MM.1S (cell line): ENCODE results near the gene EIF2S1.

ENCODE experiments used
- DNase-seq: peaks from one replicate; pipeline ENCODE4 v3.0.0-alpha.2; 2015
- H2AFZ ChIP-seq: fragments of 300-600 bp; sonication (generic); 2 replicates; pipeline ENCODE4 v1.6.0; 2016; ENCODE audit warnings: antibody characterized with exemption, low read length
- H3F3A ChIP-seq: fragments of 300-600 bp; sonication (generic); 2 replicates; pipeline ENCODE4 v1.6.1; 2016; ENCODE audit warnings: mild to moderate bottlenecking, antibody characterized with exemption, low read length, moderate library complexity, mixed read lengths; ENCODE audit not compliant: insufficient read depth
- H3K27ac ChIP-seq: fragments of 300-600 bp; sonication (generic); 2 replicates; pipeline ENCODE4 v1.5.1; 2016; ENCODE audit warnings: mild to moderate bottlenecking, low read length
- H3K27me3 ChIP-seq: fragments of 300-600 bp; sonication (generic); replicated peaks from 2 replicates; pipeline ENCODE4 v1.6.0; 2016; ENCODE audit warnings: low read length; ENCODE audit not compliant: insufficient read depth
- H3K36me3 ChIP-seq: fragments of 300-600 bp; sonication (generic); replicated peaks from 2 replicates; pipeline ENCODE4 v1.6.1; 2016; ENCODE audit warnings: mild to moderate bottlenecking, low read length, mixed read lengths; ENCODE audit not compliant: insufficient read depth
- H3K4me1 ChIP-seq: fragments of 300-600 bp; sonication (generic); 2 replicates; pipeline ENCODE4 v1.6.1; 2016; ENCODE audit warnings: low read length, mixed read lengths
- H3K4me2 ChIP-seq: fragments of 300-600 bp; sonication (generic); 2 replicates; pipeline ENCODE4 v1.6.0; 2016; ENCODE audit warnings: low read depth, low read length
- H3K4me3 ChIP-seq: fragments of 300-600 bp; sonication (generic); 2 replicates; pipeline ENCODE4 v1.5.1; 2016; ENCODE audit warnings: low read length, mixed read lengths
- H3K79me2 ChIP-seq: fragments of 300-600 bp; sonication (generic); 2 replicates; pipeline ENCODE4 v1.6.1; 2016; ENCODE audit warnings: mixed run types, low read length, mixed read lengths
- H3K9ac ChIP-seq: fragments of 300-600 bp; sonication (generic); 2 replicates; pipeline ENCODE4 v1.6.1; 2016; ENCODE audit warnings: low read length, mixed read lengths
- H3K9me2 ChIP-seq: fragments of 300-600 bp; sonication (generic); replicated peaks from 2 replicates; pipeline ENCODE4 v1.6.1; 2016; ENCODE audit warnings: mild to moderate bottlenecking, low read length, mixed read lengths; ENCODE audit not compliant: insufficient read depth
- H3K9me3 ChIP-seq: fragments of 300-600 bp; sonication (generic); replicated peaks from 2 replicates; pipeline ENCODE4 v1.6.1; 2016; ENCODE audit warnings: mild to moderate bottlenecking, low read length, mixed read lengths; ENCODE audit not compliant: insufficient read depth
- H4K20me1 ChIP-seq: fragments of 300-600 bp; sonication (generic); 2 replicates; pipeline ENCODE4 v1.6.1; 2016; ENCODE audit warnings: mild to moderate bottlenecking, low read length, moderate library complexity, mixed read lengths; ENCODE audit not compliant: insufficient read depth
- EZH2 ChIP-seq: fragments of 300-600 bp; sonication (generic); optimal IDR thresholded peaks from 2 replicates; pipeline ENCODE3; 2017; ENCODE audit warnings: low read depth, mild to moderate bottlenecking, antibody characterized with exemption, low read length, mixed read lengths
- EZH2phosphoT487 ChIP-seq: fragments of 300-600 bp; sonication (generic); IDR thresholded peaks from 2 replicates; pipeline ENCODE4 v1.6.1; 2018; ENCODE audit warnings: antibody characterized with exemption, low read length
- TF ChIP-seq, protein P1 (sequence below): fragments of 300-600 bp; sonication (generic); IDR thresholded peaks from 2 replicates; pipeline ENCODE4 v1.5.1; 2016; ENCODE audit warnings: antibody characterized with exemption, low read length, mixed read lengths

Gene EIF2S1

DNA sequence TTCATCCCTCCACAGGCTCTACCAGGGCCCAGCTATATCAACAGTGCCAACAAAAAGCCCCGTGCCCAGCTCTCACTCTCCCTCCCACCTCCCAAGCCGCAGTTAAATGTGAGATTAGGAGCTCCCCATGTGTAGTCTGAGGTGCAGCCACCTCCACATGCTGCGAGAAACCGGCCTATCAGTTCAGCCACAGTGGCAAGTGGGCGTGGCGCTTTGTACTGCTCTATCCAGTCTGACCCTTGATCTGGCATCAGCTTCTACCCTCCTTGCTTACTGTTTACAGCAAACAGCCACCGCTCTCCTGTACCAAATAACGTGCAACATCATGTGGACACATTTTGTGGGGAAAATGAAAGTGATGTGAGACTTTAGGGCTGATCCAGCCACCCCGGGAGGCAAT lies 50.2 kb downstream of the EIF2S1 start:
- Histone ChIP-seq H3K36me3 (no peaks in the 10 kb centered on the region), H3K9me3 (no peaks in the 10 kb centered on the region), H3K4me1 (no peaks in the 10 kb centered on the region), H3K9me2 (no peaks in the 10 kb centered on the region), H3F3A (no peaks in the 10 kb centered on the region), H3K27ac (no peak overlapping the region), H2AFZ (no peak overlapping the region), H3K4me2 (no peak overlapping the region), H3K4me3 (no peak overlapping the region), H3K27me3 (no peaks in the 10 kb centered on the region), H3K79me2 (no peaks in the 10 kb centered on the region), H3K9ac (no peak overlapping the region), H4K20me1 (no peaks in the 10 kb centered on the region)
- no peak for DNase-seq
- TF ChIP-seq, protein P1, sequence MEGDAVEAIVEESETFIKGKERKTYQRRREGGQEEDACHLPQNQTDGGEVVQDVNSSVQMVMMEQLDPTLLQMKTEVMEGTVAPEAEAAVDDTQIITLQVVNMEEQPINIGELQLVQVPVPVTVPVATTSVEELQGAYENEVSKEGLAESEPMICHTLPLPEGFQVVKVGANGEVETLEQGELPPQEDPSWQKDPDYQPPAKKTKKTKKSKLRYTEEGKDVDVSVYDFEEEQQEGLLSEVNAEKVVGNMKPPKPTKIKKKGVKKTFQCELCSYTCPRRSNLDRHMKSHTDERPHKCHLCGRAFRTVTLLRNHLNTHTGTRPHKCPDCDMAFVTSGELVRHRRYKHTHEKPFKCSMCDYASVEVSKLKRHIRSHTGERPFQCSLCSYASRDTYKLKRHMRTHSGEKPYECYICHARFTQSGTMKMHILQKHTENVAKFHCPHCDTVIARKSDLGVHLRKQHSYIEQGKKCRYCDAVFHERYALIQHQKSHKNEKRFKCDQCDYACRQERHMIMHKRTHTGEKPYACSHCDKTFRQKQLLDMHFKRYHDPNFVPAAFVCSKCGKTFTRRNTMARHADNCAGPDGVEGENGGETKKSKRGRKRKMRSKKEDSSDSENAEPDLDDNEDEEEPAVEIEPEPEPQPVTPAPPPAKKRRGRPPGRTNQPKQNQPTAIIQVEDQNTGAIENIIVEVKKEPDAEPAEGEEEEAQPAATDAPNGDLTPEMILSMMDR, result no peak
- TF ChIP-seq EZH2phosphoT487 (no peak), EZH2 (no peak)

DNA sequence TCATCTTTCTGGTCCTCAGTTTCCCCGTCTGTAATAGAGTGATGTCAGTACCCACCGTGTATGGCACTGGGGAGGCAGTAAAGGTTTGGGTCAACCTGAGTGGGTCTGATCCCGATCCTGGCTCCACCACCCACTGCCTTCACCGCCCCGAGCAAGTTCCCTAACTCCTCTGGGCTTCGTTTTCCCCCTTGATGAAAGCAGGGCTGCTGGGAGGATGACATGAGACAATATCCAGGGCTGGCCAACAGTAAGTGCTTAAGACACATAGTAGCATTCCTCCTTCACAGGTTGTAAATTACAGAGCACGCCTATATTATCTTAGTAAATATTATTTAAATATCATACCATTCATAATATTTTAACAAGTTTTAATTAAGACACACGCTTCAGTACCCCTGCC lies 51.2 kb downstream of the EIF2S1 start:
- DNase-seq, result no peak
- no peak overlapping the region for H3K9ac ChIP-seq

DNA sequence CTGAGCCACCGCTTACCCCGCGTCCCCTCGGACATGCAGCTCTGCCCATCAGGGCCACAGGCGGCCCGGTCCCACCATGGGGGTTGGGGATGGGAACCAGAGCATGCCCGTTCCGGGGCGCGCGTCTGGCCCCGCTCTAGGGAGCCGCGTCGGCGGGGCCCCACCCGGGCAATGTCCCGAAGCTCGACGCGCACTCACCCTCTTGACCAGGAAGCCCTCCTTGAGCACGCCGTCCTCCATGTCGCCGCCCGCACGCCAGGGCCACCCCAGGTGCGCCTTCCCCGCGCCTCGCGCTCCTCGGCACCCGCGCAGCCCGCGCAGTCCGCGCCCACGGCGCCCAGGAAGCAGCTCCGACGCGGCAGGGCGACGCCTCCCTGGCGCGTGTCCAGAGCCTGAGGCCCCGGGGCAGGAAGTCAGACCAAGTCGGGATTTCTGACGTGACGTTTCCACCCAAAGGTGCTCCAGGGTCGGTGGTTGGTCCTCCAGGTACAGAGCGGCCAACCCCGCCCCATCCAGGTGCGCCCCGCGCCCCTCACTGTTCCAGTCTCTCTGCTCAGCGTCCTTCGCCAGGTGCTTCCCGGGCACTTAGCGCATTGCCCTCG lies 51.8 kb downstream of the EIF2S1 start, which contains the start of gene PLEK2:
Gene PLEK2, minus strand, starts transcription at position 346 of the 602 bp plus-strand sequence. Its CDS starts 106 bp downstream, at position 240.
- H3K27me3 ChIP-seq, result no peaks in the 10 kb centered on the region
- no peaks in the 10 kb centered on the region for H3K4me1 ChIP-seq
- H3K9me3 ChIP-seq, result no peaks in the 10 kb centered on the region
- H3K4me2 ChIP-seq, result no peak within 1 kb of the TSS
- H3K36me3 ChIP-seq, result no peaks in the 10 kb centered on the region
- H3K79me2 ChIP-seq, result no peaks in the 10 kb centered on the region
- H3K9ac ChIP-seq, result no peak within 1 kb of the TSS
- H4K20me1 ChIP-seq, result no peaks in the 10 kb centered on the region
- H3K9me2 ChIP-seq, result no peaks in the 10 kb centered on the region
- H3F3A ChIP-seq, result no peaks in the 10 kb centered on the region
- H3K27ac ChIP-seq, result no peak within 1 kb of the TSS
- TF ChIP-seq EZH2phosphoT487 (no peak), EZH2 (no peak)
- TF ChIP-seq, protein P1, result no peak
- no peak within 1 kb of the TSS for H2AFZ ChIP-seq
- no peak for DNase-seq
- H3K4me3 ChIP-seq, result no peak within 1 kb of the TSS

More for the DNA sequence above, 51.2 kb downstream of the EIF2S1 start:
- TF ChIP-seq EZH2 (no peak), EZH2phosphoT487 (no peak)
- TF ChIP-seq, protein P1, result no peak
- H3K4me3 ChIP-seq, result no peak overlapping the region
- H3K36me3 ChIP-seq, result no peaks in the 10 kb centered on the region
- no peaks in the 10 kb centered on the region for H3K4me1 ChIP-seq
- H3K79me2 ChIP-seq, result no peaks in the 10 kb centered on the region
- H3K4me2 ChIP-seq, result no peak overlapping the region
- H3K27me3 ChIP-seq, result no peaks in the 10 kb centered on the region
- no peak overlapping the region for H3K27ac ChIP-seq
- no peaks in the 10 kb centered on the region for H4K20me1 ChIP-seq
- H3F3A ChIP-seq, result no peaks in the 10 kb centered on the region
- no peaks in the 10 kb centered on the region for H3K9me3 ChIP-seq
- H3K9me2 ChIP-seq, result no peaks in the 10 kb centered on the region
- H2AFZ ChIP-seq, result no peak overlapping the region
